A673 (cell line): ENCODE measurements around the gene LYL1. TPM values are rescaled to one million over a fixed set of nuclear protein-coding genes. Genes with fewer than 3 reads are reported as not detected.

ENCODE experiments used
- BruUV-seq: library from RNA; stranded (reverse); fragments of 400-500 nt; replicated peaks from 2 replicates; lab custom pipeline; 2021; lab: Mats Ljungman, UMichigan
- CTCF ChIA-PET: fragments of 300-600 bp; sonication (Branson Sonifier 250); formaldehyde crosslinking; loops from one replicate; lab custom pipeline; 2022; ENCODE audit warnings: antibody characterized with exemption; lab: Charles Lee
- POLR2A ChIA-PET: fragments of 300-600 bp; sonication (Branson Sonifier 250); formaldehyde crosslinking; loops from one replicate; lab custom pipeline; 2022; ENCODE audit warnings: antibody characterized with exemption; ENCODE audit not compliant: low non-redundant PET; lab: Charles Lee
- DNase-seq: peaks from one replicate; pipeline ENCODE4 v3.0.0-alpha.2; 2015; ENCODE audit warnings: low spot score
- H3K27ac ChIP-seq: fragments of 200-600 bp; sonication (generic); 2 replicates; pipeline ENCODE4 v1.5.1; 2016; ENCODE audit warnings: mixed run types, low read depth, mild to moderate bottlenecking, mixed read lengths, antibody characterized with exemption, low read length; ENCODE audit not compliant: poor library complexity, severe bottlenecking
- H3K27me3 ChIP-seq: fragments of 200-600 bp; sonication (generic); replicated peaks from 2 replicates; pipeline ENCODE4 v1.6.1; 2017; ENCODE audit warnings: mixed run types, low read depth, mild to moderate bottlenecking, mixed read lengths, antibody characterized with exemption, low read length; ENCODE audit not compliant: insufficient read depth, poor library complexity
- H3K36me3 ChIP-seq: fragments of 200-600 bp; sonication (generic); 2 replicates; pipeline ENCODE4 v1.6.1; 2016; ENCODE audit warnings: mixed run types, mild to moderate bottlenecking, mixed read lengths, antibody characterized with exemption, low read length; ENCODE audit not compliant: insufficient read depth, poor library complexity, severe bottlenecking
- H3K4me1 ChIP-seq: fragments of 200-600 bp; sonication (generic); 2 replicates; pipeline ENCODE4 v1.6.1; 2017; ENCODE audit warnings: mixed run types, mild to moderate bottlenecking, mixed read lengths, antibody characterized with exemption, low read length; ENCODE audit not compliant: insufficient read depth, poor library complexity, severe bottlenecking
- H3K4me3 ChIP-seq: fragments of 200-600 bp; sonication (generic); 2 replicates; pipeline ENCODE4 v1.5.1; 2016; ENCODE audit warnings: low read depth, mixed run types, mild to moderate bottlenecking, mixed read lengths, low read length; ENCODE audit not compliant: poor library complexity, severe bottlenecking
- H3K9me3 ChIP-seq: fragments of 200-600 bp; sonication (generic); 2 replicates; pipeline ENCODE4 v1.6.1; 2016; ENCODE audit warnings: mixed run types, low read depth, mild to moderate bottlenecking, mixed read lengths, antibody characterized with exemption, low read length; ENCODE audit not compliant: poor library complexity, severe bottlenecking
- EZH2 ChIP-seq: fragments of 200-600 bp; sonication (generic); IDR thresholded peaks from 2 replicates; pipeline ENCODE4 v1.6.1; 2017; ENCODE audit warnings: borderline replicate concordance, low read depth, mild to moderate bottlenecking, mixed read lengths, antibody characterized with exemption, low read length; ENCODE audit not compliant: poor library complexity, severe bottlenecking
- intact Hi-C: fragments of 100-400 bp; cut with micrococcal nuclease; formaldehyde crosslinking; loops from one replicate; pipeline ENCODE4 v1.10.0; 2022; ENCODE audit not compliant: unreplicated experiment
- total RNA-seq: library from RNA; stranded (reverse); gene quantifications from 2 replicates; pipeline ENCODE4 v1.2.3, GENCODE V29; 2021
- TF ChIP-seq, protein P1 (sequence below): fragments of 300-800, 200-600 bp; sonication (generic); conservative IDR thresholded peaks from 2 replicates; pipeline ENCODE4 v1.5.1; 2017; ENCODE audit warnings: low read depth, mild to moderate bottlenecking, antibody characterized with exemption, low read length, moderate library complexity, mixed read lengths

Gene LYL1
- total RNA-seq, 1 experiment from 2014 or later = not detected

DNA sequence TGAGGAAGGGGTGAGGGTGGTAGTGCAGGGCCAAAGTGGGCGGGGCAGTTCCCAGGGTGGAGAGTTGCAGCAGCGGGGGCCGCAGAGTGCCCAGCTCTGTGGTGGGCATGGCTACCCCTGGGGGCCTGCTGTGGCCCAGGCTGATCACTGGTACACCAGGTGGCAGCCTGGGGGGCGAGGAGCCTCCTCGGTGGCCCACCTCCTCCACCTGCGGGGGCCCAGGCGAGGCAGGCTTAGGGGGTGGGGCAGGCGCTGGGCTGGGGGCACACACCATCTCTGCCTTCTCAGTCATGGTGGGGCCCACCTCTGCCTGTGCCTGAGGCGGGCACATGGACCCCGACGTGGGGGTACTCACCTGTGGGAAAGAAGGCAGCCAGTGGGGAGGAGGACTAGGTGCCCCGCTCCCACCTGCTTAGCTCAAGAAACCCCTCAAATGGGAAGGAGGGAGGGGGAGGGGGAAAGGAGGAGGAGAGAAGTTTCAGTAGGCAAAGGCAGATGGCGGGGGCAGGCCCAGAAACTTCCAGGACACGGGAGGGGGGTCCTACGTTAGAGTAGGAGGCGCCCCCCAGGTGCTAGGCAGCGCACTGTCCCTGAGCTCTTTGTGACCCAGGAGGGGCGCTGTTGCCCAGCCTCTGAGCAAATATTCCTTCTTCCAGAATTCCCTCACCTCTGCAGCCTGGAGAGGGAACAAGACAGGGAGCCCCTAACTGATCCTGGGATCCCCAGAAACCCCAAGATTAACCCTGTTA lies 1.6 kb downstream of the LYL1 start:
- Histone ChIP-seq H3K4me3 (no peak overlapping the region), H3K36me3 (no peaks in the 10 kb centered on the region), H3K27ac (no peak overlapping the region), H3K4me1 (peaks cover 6% of the 10 kb centered on the region), H3K9me3 (no peaks in the 10 kb centered on the region), H3K27me3 (no peaks in the 10 kb centered on the region)
- intact Hi-C loops = no loop called here
- TF ChIP-seq, protein P1, sequence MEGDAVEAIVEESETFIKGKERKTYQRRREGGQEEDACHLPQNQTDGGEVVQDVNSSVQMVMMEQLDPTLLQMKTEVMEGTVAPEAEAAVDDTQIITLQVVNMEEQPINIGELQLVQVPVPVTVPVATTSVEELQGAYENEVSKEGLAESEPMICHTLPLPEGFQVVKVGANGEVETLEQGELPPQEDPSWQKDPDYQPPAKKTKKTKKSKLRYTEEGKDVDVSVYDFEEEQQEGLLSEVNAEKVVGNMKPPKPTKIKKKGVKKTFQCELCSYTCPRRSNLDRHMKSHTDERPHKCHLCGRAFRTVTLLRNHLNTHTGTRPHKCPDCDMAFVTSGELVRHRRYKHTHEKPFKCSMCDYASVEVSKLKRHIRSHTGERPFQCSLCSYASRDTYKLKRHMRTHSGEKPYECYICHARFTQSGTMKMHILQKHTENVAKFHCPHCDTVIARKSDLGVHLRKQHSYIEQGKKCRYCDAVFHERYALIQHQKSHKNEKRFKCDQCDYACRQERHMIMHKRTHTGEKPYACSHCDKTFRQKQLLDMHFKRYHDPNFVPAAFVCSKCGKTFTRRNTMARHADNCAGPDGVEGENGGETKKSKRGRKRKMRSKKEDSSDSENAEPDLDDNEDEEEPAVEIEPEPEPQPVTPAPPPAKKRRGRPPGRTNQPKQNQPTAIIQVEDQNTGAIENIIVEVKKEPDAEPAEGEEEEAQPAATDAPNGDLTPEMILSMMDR = peak; percentile 38
- no peak for TF ChIP-seq EZH2
- ChIA-PET CTCF (interaction anchor here (0.6 kb wide), 1 partner anchor 40 kb away, joined by 3 read pairs; no protein-coding TSS in a partner anchor), POLR2A (interaction anchor here (0.6 kb wide), 1 partner anchor 127 kb away, joined by 4 read pairs; no protein-coding TSS in a partner anchor)
- no TSS peak for BruUV-seq
- no peak for DNase-seq

DNA sequence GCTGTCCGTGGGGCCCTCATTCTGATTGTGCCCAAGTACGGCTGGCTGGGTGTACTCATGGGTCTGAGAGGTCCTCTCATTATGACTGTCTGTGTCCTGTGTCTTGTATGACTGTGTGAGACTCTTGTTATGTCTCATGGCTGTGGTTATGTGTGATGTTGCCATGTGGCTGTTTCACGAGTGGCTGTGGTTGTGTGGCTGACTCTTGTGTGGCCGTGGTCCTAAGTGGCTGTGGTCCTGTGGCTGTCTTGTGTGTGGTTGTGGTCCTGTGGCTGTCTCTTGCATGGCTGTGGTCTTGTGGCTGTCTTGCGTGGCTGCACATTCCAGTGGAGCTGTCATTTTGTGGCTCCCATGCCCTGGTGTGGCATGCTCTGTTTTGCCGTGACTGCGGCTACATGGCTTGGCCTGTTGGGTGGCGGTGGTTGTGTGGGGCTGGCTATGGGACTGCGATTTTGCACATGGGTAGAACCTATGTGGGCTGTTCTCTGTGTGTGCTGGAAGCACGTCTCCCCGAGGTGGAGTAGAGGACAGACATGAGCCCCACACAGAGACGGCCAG lies 2.5 kb downstream of the LYL1 start:
- intact Hi-C loops = no loop called here
- H3K27ac ChIP-seq = no peak overlapping the region
- TF ChIP-seq, protein P1 = no peak
- no peak for TF ChIP-seq EZH2
- ChIA-PET POLR2A (no interaction called here), CTCF (no interaction called here)
- DNase-seq = no peak
- no TSS peak for BruUV-seq
- H3K9me3 ChIP-seq = no peaks in the 10 kb centered on the region
- H3K36me3 ChIP-seq = no peaks in the 10 kb centered on the region
- H3K27me3 ChIP-seq = no peaks in the 10 kb centered on the region
- H3K4me3 ChIP-seq = no peak overlapping the region
- H3K4me1 ChIP-seq = peaks cover 13% of the 10 kb centered on the region

DNA sequence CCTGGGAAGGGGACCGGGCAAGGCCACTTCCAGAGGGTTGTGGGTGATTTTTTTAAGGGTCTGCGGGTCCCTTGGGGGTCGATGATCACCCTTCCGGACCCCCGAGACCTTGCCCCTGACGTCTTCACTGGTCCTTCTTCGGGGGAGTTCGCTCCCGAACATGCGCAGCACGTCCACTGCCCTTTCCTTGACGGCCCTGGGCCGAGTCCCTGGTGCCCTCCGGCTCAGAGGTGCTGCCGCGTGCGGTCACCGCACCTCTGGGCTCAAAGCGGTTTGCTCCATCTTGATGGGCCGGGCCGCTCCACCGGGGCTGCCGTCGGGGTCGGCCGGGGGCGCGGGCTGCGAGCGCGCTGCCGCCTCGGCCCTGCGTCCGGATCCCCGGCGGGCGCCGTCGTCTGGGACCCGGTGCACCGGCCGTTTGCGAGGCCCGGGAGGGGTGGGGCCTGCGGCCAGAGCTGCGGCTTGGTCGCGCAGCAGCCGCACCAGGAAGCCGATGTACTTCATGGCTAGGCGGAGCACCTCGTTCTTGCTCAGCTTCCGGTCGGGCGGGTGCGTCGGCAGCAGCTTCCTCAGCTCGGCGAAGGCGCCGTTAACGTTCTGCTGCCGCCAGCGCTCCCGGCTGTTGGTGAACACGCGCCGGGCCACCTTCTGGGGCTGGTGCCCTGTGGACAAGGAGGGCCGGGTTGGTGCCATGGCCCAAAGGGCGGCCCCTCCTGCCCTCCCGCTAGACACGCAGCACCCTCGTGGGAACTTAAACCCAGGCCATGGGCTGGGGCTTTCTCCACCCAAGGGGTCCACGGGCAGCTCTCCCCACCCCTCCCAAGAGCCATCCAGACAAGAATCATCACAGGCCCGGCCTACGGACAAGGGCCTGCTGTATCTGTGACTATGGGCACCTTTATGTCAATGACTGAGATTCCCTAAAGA lies 3.3 kb downstream of the LYL1 start:
- H3K27me3 ChIP-seq = no peaks in the 10 kb centered on the region
- no TSS peak for BruUV-seq
- no peaks in the 10 kb centered on the region for H3K9me3 ChIP-seq
- H3K27ac ChIP-seq = no peak overlapping the region
- H3K4me3 ChIP-seq = no peak overlapping the region
- TF ChIP-seq, protein P1 = no peak
- no peak for TF ChIP-seq EZH2
- ChIA-PET POLR2A (no interaction called here), CTCF (no interaction called here)
- DNase-seq = no peak
- peaks cover 14% of the 10 kb centered on the region for H3K4me1 ChIP-seq
- H3K36me3 ChIP-seq = no peaks in the 10 kb centered on the region
- intact Hi-C loops = no loop called here
